Lower lobe of right lung (tissue), 2 donors: Measurements from ENCODE around the gene RNF34. TPM values are rescaled to one million over a fixed set of nuclear protein-coding genes. Genes with fewer than 3 reads are reported as not detected.

Source experiments
- ATAC-seq, 2 donors: fragments of 200-7000 bp; cut with Tn5 transposase; one replicate each; pipeline ENCODE4 v1.9.1; 2020 to 2022; ENCODE audit warnings: mild to moderate bottlenecking in 2 of 2, moderate library complexity in 2 of 2
- DNase-seq: peaks from one replicate; pipeline ENCODE4 v3.0.0-alpha.2; 2020
- H3K27ac ChIP-seq: fragments of 200-600 bp; one replicate; pipeline ENCODE4 v1.8.0; 2022
- H3K27me3 ChIP-seq: fragments of 200-600 bp; one replicate; pipeline ENCODE4 v1.8.0; 2022; ENCODE audit warnings: low read depth
- H3K36me3 ChIP-seq: fragments of 200-600 bp; one replicate; pipeline ENCODE4 v1.8.0; 2022; ENCODE audit warnings: mild to moderate bottlenecking
- H3K4me1 ChIP-seq: fragments of 200-600 bp; one replicate; pipeline ENCODE4 v1.8.0; 2022
- H3K4me3 ChIP-seq: fragments of 200-600 bp; one replicate; pipeline ENCODE4 v1.8.0; 2022; ENCODE audit warnings: mild to moderate bottlenecking
- H3K9me3 ChIP-seq: fragments of 200-600 bp; one replicate; pipeline ENCODE4 v1.8.0; 2022
- CTCF ChIP-seq: fragments of 200-600 bp; IDR thresholded peaks from one replicate; pipeline ENCODE4 v1.8.0; 2022; ENCODE audit warnings: antibody characterized with exemption, mild to moderate bottlenecking
- intact Hi-C: fragments of 100-400 bp; cut with DNase I; formaldehyde crosslinking; loops from one replicate; pipeline ENCODE4 v1.11.0; 2022
- total RNA-seq: library from RNA; stranded (reverse); fragmentation: NEBNext Ultra II Directional; extraction: Animal tissue kit (Norgen Biotek cat#: 25700); gene quantifications from one replicate; pipeline ENCODE4 v1.2.1, GENCODE V29; 2021
- donor health status: DM: no; HTN: yes; CAD: no; lungs with severe emphysema.

RNF34 gene
- total RNA-seq, 1 donor from 2014 or later = 23.0 TPM

GRCh38 chr12:121423253-121423652, 23.3 kb downstream of the RNF34 start:
- DNase-seq = no peak
- Histone ChIP-seq H3K27ac (no peak overlapping the region), H3K36me3 (peaks cover 100% of the 10 kb centered on the region), H3K4me1 (no peaks in the 10 kb centered on the region), H3K27me3 (no peaks in the 10 kb centered on the region), H3K4me3 (no peak overlapping the region), H3K9me3 (no peaks in the 10 kb centered on the region)
- ATAC-seq = no peak
- intact Hi-C loops = no loop called here
- no peak for TF ChIP-seq CTCF

DNA sequence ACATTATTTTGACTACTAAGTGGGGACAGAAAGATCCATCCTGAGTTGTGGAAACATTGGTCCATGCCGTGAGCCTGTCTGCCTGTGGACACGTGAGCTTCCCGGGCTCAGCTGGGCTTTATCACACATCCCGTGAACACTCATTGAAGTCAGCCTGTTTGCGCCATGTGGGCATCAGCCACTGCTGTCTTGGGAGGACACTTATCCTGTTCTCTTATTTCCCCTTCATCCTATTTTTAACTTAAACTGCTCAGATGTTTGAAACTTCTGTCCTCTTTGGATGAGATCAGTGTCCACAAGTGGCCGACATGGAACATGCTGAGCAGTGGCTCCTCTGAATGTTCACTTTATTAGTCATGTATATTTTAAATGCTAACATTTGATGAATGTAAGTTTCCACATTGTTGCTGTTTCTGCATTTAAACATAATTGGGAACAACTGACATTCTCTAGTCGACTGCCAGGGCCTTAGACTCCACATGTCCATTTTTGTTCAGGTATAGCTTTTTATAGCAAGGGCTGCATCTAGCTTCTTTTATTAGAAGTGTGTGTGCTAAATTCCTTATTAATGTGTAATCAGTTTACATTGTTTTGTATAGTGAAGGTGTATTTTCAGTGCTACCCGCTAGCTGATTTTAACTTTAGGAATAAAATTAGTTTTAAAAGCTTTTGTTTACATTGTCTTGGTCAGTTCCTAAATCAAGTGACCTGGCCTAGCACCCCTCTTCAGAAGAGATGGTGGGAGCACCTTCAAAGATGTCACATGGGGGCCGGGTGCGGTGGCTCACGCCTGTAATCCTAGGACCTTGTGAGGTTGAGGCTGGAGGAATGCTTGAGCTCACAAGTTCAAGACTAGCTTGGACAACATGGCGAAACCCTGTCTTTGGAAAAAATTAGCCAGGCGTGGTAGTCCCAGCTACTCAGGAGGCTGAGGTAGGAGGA, 24.0 kb downstream of the RNF34 start:
- H3K4me3 ChIP-seq = no peak overlapping the region
- H3K9me3 ChIP-seq = no peaks in the 10 kb centered on the region
- no peak for DNase-seq
- peaks cover 100% of the 10 kb centered on the region for H3K36me3 ChIP-seq
- no peak for TF ChIP-seq CTCF
- intact Hi-C loops = no loop called here
- H3K4me1 ChIP-seq = no peaks in the 10 kb centered on the region
- H3K27me3 ChIP-seq = no peaks in the 10 kb centered on the region
- H3K27ac ChIP-seq = no peak overlapping the region
- ATAC-seq = no peak

GRCh38 chr12:121424624-121424975, 24.7 kb downstream of the RNF34 start:
- intact Hi-C loops = no loop called here
- Histone ChIP-seq H3K36me3 (peaks cover 100% of the 10 kb centered on the region), H3K4me1 (no peaks in the 10 kb centered on the region), H3K4me3 (no peak overlapping the region), H3K9me3 (no peaks in the 10 kb centered on the region), H3K27ac (no peak overlapping the region), H3K27me3 (no peaks in the 10 kb centered on the region)
- ATAC-seq (no peak), DNase-seq (no peak)
- TF ChIP-seq CTCF = no peak

- Histone ChIP-seq H3K36me3 (peaks cover 100% of the 10 kb centered on the region), H3K4me1 (no peaks in the 10 kb centered on the region), H3K9me3 (no peaks in the 10 kb centered on the region), H3K27ac (no peak overlapping the region), H3K4me3 (no peak overlapping the region), H3K27me3 (no peaks in the 10 kb centered on the region)
- ATAC-seq (no peak), DNase-seq (no peak)
- no peak for TF ChIP-seq CTCF
- intact Hi-C loops = no loop called here
Measured at GRCh38 chr12:121427556-121428050, 27.7 kb downstream of the RNF34 start.

DNA sequence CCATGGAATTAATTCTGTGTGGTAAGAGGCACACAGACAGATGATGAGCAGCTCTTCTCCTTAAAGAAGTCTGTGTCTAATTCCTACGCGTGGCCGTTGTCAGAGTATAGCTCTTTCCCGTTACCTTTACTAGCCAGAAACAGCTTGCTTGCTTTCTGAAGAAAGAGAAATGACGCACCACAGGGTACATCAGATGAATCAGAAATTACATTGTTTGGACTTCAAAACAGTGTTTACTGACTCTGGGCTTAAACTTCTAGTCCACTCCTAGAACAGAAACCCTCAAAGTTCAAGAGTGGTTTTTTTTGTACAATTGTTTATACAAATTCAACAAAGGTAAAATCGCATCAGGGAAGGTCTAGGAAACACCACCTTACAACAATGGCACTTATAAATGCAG, 29.0 kb downstream of the RNF34 start:
- no peaks in the 10 kb centered on the region for H3K4me1 ChIP-seq
- DNase-seq (no peak), ATAC-seq (no peak)
- no peak overlapping the region for H3K27ac ChIP-seq
- no peak overlapping the region for H3K4me3 ChIP-seq
- no peaks in the 10 kb centered on the region for H3K27me3 ChIP-seq
- H3K9me3 ChIP-seq = no peaks in the 10 kb centered on the region
- H3K36me3 ChIP-seq = peaks cover 100% of the 10 kb centered on the region
- intact Hi-C loops = no loop called here
- no peak for TF ChIP-seq CTCF
